Panc1 (cell line): ENCODE data around the gene AAMDC.
"Not testable (repeated sequence)": the region's sequence is repeated elsewhere in the genome, so short reads cannot be mapped to it uniquely, and the experiment has no call there.

Source experiments
- CTCF ChIP-seq: fragments of 450-650 bp; IDR thresholded peaks from 2 replicates; pipeline ENCODE4 v1.5.1; 2017; ENCODE audit warnings: mild to moderate bottlenecking
- POLR2AphosphoS5 ChIP-seq: IDR thresholded peaks from 2 replicates; pipeline ENCODE4 v1.6.1; 2012; ENCODE audit warnings: mild to moderate bottlenecking, low read depth, low read length, moderate library complexity
- REST ChIP-seq, 2 experiments: IDR thresholded peaks; 2 replicates each; pipeline ENCODE4 v1.6.1; 2011 to 2012; ENCODE audit warnings: low read depth in 2 of 2, control low read depth in 1 of 2, low read length in 1 of 2, mild to moderate bottlenecking in 1 of 2, moderate library complexity in 1 of 2; ENCODE audit not compliant: insufficient read depth in 1 of 2

GRCh38 chr11:77890100-77890614 lies 69.2 kb downstream of the AAMDC start:
- not testable (repeated sequence) for TF ChIP-seq POLR2AphosphoS5; CTCF; REST (IDR thresholded peaks at IDR 0.05; ENCODE audit: insufficient read depth in 1 of 2, low read depth in 2 of 2, low read length in 1 of 2)
